Activated CD8-positive, alpha-beta T cell treated with anti-CD3 and anti-CD28 coated beads, Interleukin-2, amount 10 ng/mL, durations not matched to agents 7 days and 5 days (primary cell): ENCODE data around the gene SIL1. TPM values are rescaled to one million over a fixed set of nuclear protein-coding genes. Genes with fewer than 3 reads are reported as not detected.
"Not testable (repeated sequence)": the region's sequence is repeated elsewhere in the genome, so short reads cannot be mapped to it uniquely, and the experiment has no call there.

Experiments used
- ATAC-seq: fragments of 150-1000 bp; cut with Tn5 transposase; one replicate; pipeline ENCODE4 v1.10.0; 2021; ENCODE audit warnings: moderate library complexity
- CTCF ChIA-PET: fragments of 350-600 bp; sonication (Branson Sonifier 250); formaldehyde crosslinking; loops from one replicate; lab custom pipeline; 2021; ENCODE audit warnings: antibody characterized with exemption; lab: Charles Lee
- POLR2A ChIA-PET: fragments of 350-600 bp; sonication (Branson Sonifier 250); formaldehyde crosslinking; loops from one replicate; lab custom pipeline; 2021; ENCODE audit warnings: antibody characterized with exemption; lab: Charles Lee
- DNase-seq: peaks from one replicate; pipeline ENCODE4 v3.0.0-alpha.2; 2020
- H3K27ac Mint-ChIP-seq: one replicate; pipeline ENCODE4 v1.8.0; 2021; ENCODE audit warnings: mild to moderate bottlenecking, mixed read lengths
- H3K27me3 Mint-ChIP-seq: one replicate; pipeline ENCODE4 v1.8.0; 2021; ENCODE audit warnings: low read depth, mixed read lengths
- H3K36me3 Mint-ChIP-seq: one replicate; pipeline ENCODE4 v1.8.0; 2021; ENCODE audit warnings: low read depth, mixed read lengths
- H3K4me1 Mint-ChIP-seq: one replicate; pipeline ENCODE4 v1.8.0; 2021; ENCODE audit warnings: low read depth, mixed read lengths
- H3K4me3 Mint-ChIP-seq: one replicate; pipeline ENCODE4 v1.8.0; 2021; ENCODE audit warnings: mild to moderate bottlenecking, mixed read lengths
- H3K9me3 Mint-ChIP-seq: one replicate; pipeline ENCODE4 v1.8.0; 2022; ENCODE audit warnings: mixed read lengths; ENCODE audit not compliant: insufficient read depth
- total RNA-seq, 2 experiments: library from RNA; stranded (reverse); gene quantifications; one replicate each; pipeline ENCODE4 v1.2.3, GENCODE V29; 2021

SIL1 gene
- total RNA-seq, 2 experiments from 2014 or later, result 15.6 to 18.2 TPM

- ChIA-PET POLR2A (no interaction called here), CTCF (no interaction called here)
- Mint-ChIP-seq H3K36me3 (no peaks in the 10 kb centered on the region), H3K9me3 (no peaks in the 10 kb centered on the region), H3K4me1 (peaks cover 4% of the 10 kb centered on the region), H3K27me3 (no peaks in the 10 kb centered on the region), H3K4me3 (no peak overlapping the region), H3K27ac (no peak overlapping the region)
- ATAC-seq (no peak), DNase-seq (no peak)
Observed at GRCh38 chr5:139182528-139183296, 15.5 kb downstream of the SIL1 start.

GRCh38 chr5:139181835-139182452 is 16.2 kb downstream of the SIL1 start:
- no peak overlapping the region for H3K27ac Mint-ChIP-seq
- ChIA-PET CTCF (no interaction called here), POLR2A (no interaction called here)
- no peaks in the 10 kb centered on the region for H3K9me3 Mint-ChIP-seq
- no peak for DNase-seq
- H3K27me3 Mint-ChIP-seq, result no peaks in the 10 kb centered on the region
- H3K4me3 Mint-ChIP-seq, result no peak overlapping the region
- peaks cover 4% of the 10 kb centered on the region for H3K4me1 Mint-ChIP-seq
- no peak for ATAC-seq
- no peaks in the 10 kb centered on the region for H3K36me3 Mint-ChIP-seq

- no peak overlapping the region for H3K4me3 Mint-ChIP-seq
- H3K27ac Mint-ChIP-seq, result no peak overlapping the region
- no peak for DNase-seq
- no peaks in the 10 kb centered on the region for H3K27me3 Mint-ChIP-seq
- ATAC-seq, result no peak
- CTCF ChIA-PET, result no interaction called here
- no peaks in the 10 kb centered on the region for H3K36me3 Mint-ChIP-seq
- no peaks in the 10 kb centered on the region for H3K9me3 Mint-ChIP-seq
- H3K4me1 Mint-ChIP-seq, result peaks cover 4% of the 10 kb centered on the region
- POLR2A ChIA-PET, result no interaction called here
Observed at GRCh38 chr5:139181322-139181730, 16.8 kb downstream of the SIL1 start.

- no peaks in the 10 kb centered on the region for H3K36me3 Mint-ChIP-seq
- DNase-seq (no peak), ATAC-seq (no peak)
- ChIA-PET CTCF (no interaction called here), POLR2A (no interaction called here)
- H3K27me3 Mint-ChIP-seq, result no peaks in the 10 kb centered on the region
- H3K27ac Mint-ChIP-seq, result no peak overlapping the region
- H3K4me1 Mint-ChIP-seq, result peaks cover 4% of the 10 kb centered on the region
- H3K9me3 Mint-ChIP-seq, result no peaks in the 10 kb centered on the region
- no peak overlapping the region for H3K4me3 Mint-ChIP-seq
Observed at GRCh38 chr5:139180850-139181249, 17.3 kb downstream of the SIL1 start.

GRCh38 chr5:139179778-139180513 is 18.2 kb downstream of the SIL1 start:
- POLR2A ChIA-PET, H3K36me3 Mint-ChIP-seq, CTCF ChIA-PET, H3K4me1 Mint-ChIP-seq, H3K27me3 Mint-ChIP-seq, H3K4me3 Mint-ChIP-seq, H3K9me3 Mint-ChIP-seq, DNase-seq, ATAC-seq, H3K27ac Mint-ChIP-seq: not testable (repeated sequence)

- H3K36me3 Mint-ChIP-seq, result no peaks in the 10 kb centered on the region
- ChIA-PET CTCF (no interaction called here), POLR2A (no interaction called here)
- H3K27me3 Mint-ChIP-seq, result no peaks in the 10 kb centered on the region
- no peak for ATAC-seq
- H3K4me3 Mint-ChIP-seq, result no peak overlapping the region
- DNase-seq, result no peak
- H3K27ac Mint-ChIP-seq, result no peak overlapping the region
- no peaks in the 10 kb centered on the region for H3K9me3 Mint-ChIP-seq
- peaks cover 4% of the 10 kb centered on the region for H3K4me1 Mint-ChIP-seq
Observed at GRCh38 chr5:139178935-139179334, 19.2 kb downstream of the SIL1 start.

GRCh38 chr5:139178589-139178917 is 19.6 kb downstream of the SIL1 start:
- H3K27ac Mint-ChIP-seq, result peak overlapping the region; percentile 54

GRCh38 chr5:139177809-139178588 is 20.2 kb downstream of the SIL1 start:
- POLR2A ChIA-PET, result no interaction called here
- DNase-seq (no peak), ATAC-seq (no peak)
- CTCF ChIA-PET, result interaction anchor here (0.7 kb wide), 1 partner anchor 50 kb away, joined by 3 read pairs; no protein-coding TSS in a partner anchor
- Mint-ChIP-seq H3K27ac (peak overlapping the region; percentile 54), H3K27me3 (no peaks in the 10 kb centered on the region), H3K9me3 (no peaks in the 10 kb centered on the region), H3K4me3 (no peak overlapping the region), H3K36me3 (no peaks in the 10 kb centered on the region), H3K4me1 (peaks cover 4% of the 10 kb centered on the region)

More at GRCh38 chr5:139178589-139178917, 19.6 kb downstream of the SIL1 start:
- DNase-seq (no peak), ATAC-seq (no peak)
- ChIA-PET POLR2A (no interaction called here), CTCF (no interaction called here)
- peaks cover 4% of the 10 kb centered on the region for H3K4me1 Mint-ChIP-seq
- H3K36me3 Mint-ChIP-seq, result no peaks in the 10 kb centered on the region
- no peaks in the 10 kb centered on the region for H3K27me3 Mint-ChIP-seq
- no peak overlapping the region for H3K4me3 Mint-ChIP-seq
- no peaks in the 10 kb centered on the region for H3K9me3 Mint-ChIP-seq

- H3K9me3 Mint-ChIP-seq, H3K27ac Mint-ChIP-seq, ATAC-seq, H3K27me3 Mint-ChIP-seq, CTCF ChIA-PET, POLR2A ChIA-PET, H3K36me3 Mint-ChIP-seq, H3K4me1 Mint-ChIP-seq, DNase-seq, H3K4me3 Mint-ChIP-seq: not testable (repeated sequence)
Observed at GRCh38 chr5:139177281-139177680, 20.9 kb downstream of the SIL1 start.

GRCh38 chr5:139174382-139174781 is 23.8 kb downstream of the SIL1 start:
- H3K27me3 Mint-ChIP-seq, H3K36me3 Mint-ChIP-seq, H3K4me1 Mint-ChIP-seq, POLR2A ChIA-PET, ATAC-seq, H3K4me3 Mint-ChIP-seq, H3K9me3 Mint-ChIP-seq, H3K27ac Mint-ChIP-seq, CTCF ChIA-PET, DNase-seq: not testable (repeated sequence)

GRCh38 chr5:139171779-139172404 is 26.3 kb downstream of the SIL1 start:
- peaks cover 6% of the 10 kb centered on the region for H3K36me3 Mint-ChIP-seq
- peaks cover 9% of the 10 kb centered on the region for H3K9me3 Mint-ChIP-seq
- CTCF ChIA-PET, result interaction anchor here (1.4 kb wide), 1 partner anchor 28 kb away, joined by 3 read pairs; no protein-coding TSS in a partner anchor
- DNase-seq (no peak), ATAC-seq (no peak)
- POLR2A ChIA-PET, result no interaction called here
- H3K27ac Mint-ChIP-seq, result no peak overlapping the region
- H3K4me3 Mint-ChIP-seq, result no peak overlapping the region
- no peaks in the 10 kb centered on the region for H3K27me3 Mint-ChIP-seq
- peaks cover 3% of the 10 kb centered on the region for H3K4me1 Mint-ChIP-seq
